Calu3 (cell line): ENCODE results near the gene CDK16. TPM values are rescaled to one million over a fixed set of nuclear protein-coding genes. Genes with fewer than 3 reads are reported as not detected.

Experiments
- BruUV-seq: library from RNA; stranded (reverse); fragments of 400-500 nt; replicated peaks from 2 replicates; lab custom pipeline; 2021; lab: Mats Ljungman, UMichigan
- CTCF ChIA-PET: fragments of 300-600 bp; sonication (Branson Sonifier 250); formaldehyde crosslinking; loops from one replicate; lab custom pipeline; 2022; ENCODE audit warnings: antibody characterized with exemption; lab: Charles Lee
- DNase-seq: peaks from one replicate; pipeline ENCODE4 v3.0.0; 2022
- H3K27ac Mint-ChIP-seq: one replicate; pipeline ENCODE4 v1.8.0; 2022; ENCODE audit warnings: mixed read lengths; ENCODE audit not compliant: unreplicated experiment
- H3K27me3 Mint-ChIP-seq: one replicate; pipeline ENCODE4 v1.8.0; 2022; ENCODE audit warnings: mixed read lengths; ENCODE audit not compliant: unreplicated experiment
- H3K36me3 Mint-ChIP-seq: one replicate; pipeline ENCODE4 v1.8.0; 2022; ENCODE audit warnings: mild to moderate bottlenecking, moderate library complexity, mixed read lengths; ENCODE audit not compliant: insufficient read depth, unreplicated experiment
- H3K4me1 Mint-ChIP-seq: one replicate; pipeline ENCODE4 v1.8.0; 2022; ENCODE audit warnings: mild to moderate bottlenecking, low read depth, mixed read lengths; ENCODE audit not compliant: unreplicated experiment
- H3K4me3 Mint-ChIP-seq: one replicate; pipeline ENCODE4 v1.8.0; 2022; ENCODE audit warnings: mild to moderate bottlenecking, low read depth, moderate library complexity, mixed read lengths; ENCODE audit not compliant: unreplicated experiment
- H3K9me3 Mint-ChIP-seq: one replicate; pipeline ENCODE4 v1.8.0; 2022; ENCODE audit warnings: low read depth, mixed read lengths; ENCODE audit not compliant: unreplicated experiment
- CTCF ChIP-seq: fragments of 200-600 bp; IDR thresholded peaks from one replicate; pipeline ENCODE4 v1.8.0; 2022; ENCODE audit warnings: antibody characterized with exemption; ENCODE audit not compliant: unreplicated experiment
- intact Hi-C: fragments of 100-400 bp; cut with micrococcal nuclease; formaldehyde crosslinking; loops from one replicate; pipeline ENCODE4 v1.10.0; 2022; ENCODE audit not compliant: unreplicated experiment
- total RNA-seq: library from RNA; stranded (reverse); gene quantifications from 2 replicates; pipeline ENCODE4 v1.2.3, GENCODE V29; 2022

CDK16 gene
- total RNA-seq, 1 experiment from 2014 or later = 154 TPM

DNA sequence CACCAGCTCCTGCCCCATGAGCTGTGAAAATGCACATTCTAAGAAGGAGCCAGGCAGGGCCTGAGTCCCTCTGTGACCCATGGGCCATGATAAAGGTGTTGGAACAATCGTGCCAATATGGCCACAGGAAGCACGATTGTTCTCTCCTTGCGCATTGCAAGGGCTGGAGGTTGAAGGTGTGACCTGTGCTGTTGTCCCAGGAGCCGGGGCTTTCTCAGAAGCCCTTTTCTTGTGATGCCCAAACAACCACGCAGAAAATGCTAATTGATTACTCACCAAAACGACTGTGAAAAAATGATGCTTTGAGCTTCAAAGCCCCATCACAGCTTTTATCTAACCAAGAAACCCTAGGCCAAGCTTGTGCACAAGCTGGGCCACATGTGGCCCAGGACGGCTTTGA is 48.2 kb downstream of the CDK16 start:
- CTCF ChIA-PET = no interaction called here
- H3K27ac Mint-ChIP-seq = no peak overlapping the region

DNA sequence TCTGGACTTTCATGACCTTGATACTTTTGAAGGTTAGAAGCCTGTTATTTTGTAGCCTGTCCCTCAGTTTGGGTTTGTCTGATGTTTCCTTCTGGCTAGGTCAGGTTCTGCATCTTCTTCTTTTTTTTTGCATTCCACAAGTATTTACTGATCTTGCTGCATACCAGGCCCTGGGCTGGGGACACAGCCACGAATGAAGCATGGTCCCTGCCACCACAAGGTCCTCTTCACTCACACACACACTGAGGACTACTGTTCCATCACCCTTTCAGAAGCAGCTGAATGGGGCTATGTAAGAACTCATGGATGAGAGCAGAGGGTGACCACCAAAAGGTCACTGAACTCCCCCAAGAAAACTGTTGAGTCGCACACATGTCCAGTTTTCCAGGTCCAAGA is 53.5 kb downstream of the CDK16 start:
- H3K4me1 Mint-ChIP-seq = no peaks in the 10 kb centered on the region
- H3K27me3 Mint-ChIP-seq = no peaks in the 10 kb centered on the region
- CTCF ChIA-PET = no interaction called here
- no peaks in the 10 kb centered on the region for H3K36me3 Mint-ChIP-seq
- no peak overlapping the region for H3K27ac Mint-ChIP-seq
- no peaks in the 10 kb centered on the region for H3K9me3 Mint-ChIP-seq
- no TSS peak for BruUV-seq
- TF ChIP-seq CTCF = no peak
- intact Hi-C loops = no loop called here
- no peak overlapping the region for H3K4me3 Mint-ChIP-seq
- no peak for DNase-seq

More for the DNA sequence above, 48.2 kb downstream of the CDK16 start:
- Mint-ChIP-seq H3K4me3 (no peak overlapping the region), H3K27me3 (no peaks in the 10 kb centered on the region), H3K9me3 (no peaks in the 10 kb centered on the region), H3K36me3 (no peaks in the 10 kb centered on the region), H3K4me1 (no peaks in the 10 kb centered on the region)
- TF ChIP-seq CTCF = no peak
- no peak for DNase-seq
- intact Hi-C loops = no loop called here
- BruUV-seq = no TSS peak

DNA sequence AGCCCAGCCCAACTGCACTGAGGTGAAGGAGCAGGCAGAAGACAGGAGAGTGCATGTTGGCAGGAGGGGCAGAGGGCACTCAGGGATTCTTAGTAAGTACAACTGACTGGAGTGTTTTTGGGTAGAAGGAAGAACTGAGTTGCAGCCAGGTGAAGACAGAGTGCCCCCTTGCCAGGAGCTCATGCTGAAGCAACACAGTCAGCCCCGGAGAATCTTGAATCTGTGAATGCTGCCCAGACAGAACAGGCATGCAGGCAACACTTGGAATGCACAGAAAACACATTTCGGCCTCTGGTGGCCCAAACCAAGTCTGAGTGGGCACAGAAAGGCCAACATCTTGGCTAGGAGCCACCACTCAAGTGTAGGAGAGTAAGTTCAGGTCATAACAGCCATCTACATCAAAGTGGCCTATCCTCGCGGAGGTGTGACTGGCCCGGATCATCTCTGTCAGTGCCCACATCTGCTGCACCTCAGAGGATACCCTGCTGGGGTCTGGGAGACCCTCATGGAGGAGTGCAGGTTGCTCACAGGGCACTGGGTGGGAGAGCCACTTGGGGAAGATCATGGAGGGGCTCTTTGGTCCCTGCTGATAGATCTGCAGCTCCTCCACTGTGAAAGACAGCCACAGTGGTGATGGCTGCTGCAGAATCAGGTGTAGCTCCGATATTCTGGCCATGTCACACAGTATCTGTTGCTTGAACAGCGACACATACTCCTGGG is 54.7 kb downstream of the CDK16 start:
- intact Hi-C loops = no loop called here
- Mint-ChIP-seq H3K27me3 (no peaks in the 10 kb centered on the region), H3K36me3 (no peaks in the 10 kb centered on the region), H3K9me3 (no peaks in the 10 kb centered on the region), H3K4me1 (no peaks in the 10 kb centered on the region), H3K27ac (no peak overlapping the region), H3K4me3 (no peak overlapping the region)
- CTCF ChIA-PET = interaction anchor here (0.6 kb wide), 1 partner anchor 36 kb away, joined by 3 read pairs; no protein-coding TSS in a partner anchor
- no TSS peak for BruUV-seq
- no peak for TF ChIP-seq CTCF
- DNase-seq = no peak

DNA sequence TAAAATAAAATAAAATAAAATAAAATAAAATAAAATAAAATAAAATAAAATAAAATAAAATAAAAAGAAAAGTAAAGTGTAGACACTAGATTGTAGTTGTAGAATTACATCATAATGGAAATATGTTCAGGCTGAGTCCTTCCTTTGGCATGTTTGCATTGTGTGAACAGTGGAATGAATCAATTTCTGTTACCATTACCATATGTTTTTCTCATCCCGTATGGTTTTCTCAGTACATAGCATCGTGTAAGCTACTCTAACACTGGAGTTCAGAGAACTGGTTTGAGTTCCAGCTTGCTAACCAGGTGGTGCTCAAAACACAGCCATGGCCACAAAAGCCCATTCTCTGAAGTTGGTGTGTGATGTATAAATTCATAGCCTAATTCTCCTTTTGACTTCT is 60.2 kb downstream of the CDK16 start:
- CTCF ChIA-PET = no interaction called here
- Mint-ChIP-seq H3K27me3 (no peaks in the 10 kb centered on the region), H3K36me3 (no peaks in the 10 kb centered on the region), H3K4me1 (no peaks in the 10 kb centered on the region), H3K27ac (peak overlapping the region; percentile 61), H3K4me3 (no peak overlapping the region), H3K9me3 (no peaks in the 10 kb centered on the region)
- no TSS peak for BruUV-seq
- DNase-seq = no peak
- no peak for TF ChIP-seq CTCF
- intact Hi-C loops = no loop called here

Other genes starting within 250 kb of the CDK16 start
- gene RGN, start 140.2 kb upstream of the CDK16 start, total RNA-seq = 0.42 TPM in 1 of 2 replicates, not detected in the other
- gene NDUFB11, start 74.0 kb upstream of the CDK16 start, total RNA-seq = 102 TPM in 2 replicates
- 47.2 and 49.4 TPM in 2 replicates for gene RBM10, start 73.5 kb upstream of the CDK16 start, total RNA-seq
- 234 and 240 TPM in 2 replicates for gene UBA1, start 24.9 kb upstream of the CDK16 start, total RNA-seq
- 72.0 and 84.2 TPM in 2 replicates for gene USP11, start 14.3 kb downstream of the CDK16 start, total RNA-seq
- not detected in 2 replicates for gene ZNF157, start 151.9 kb downstream of the CDK16 start, total RNA-seq